Adipose tissue (tissue), 3 donors: ENCODE data around the gene MTERF4. TPM values are rescaled to one million over a fixed set of nuclear protein-coding genes. Genes with fewer than 3 reads are reported as not detected.

Experiments used
- H3K27ac ChIP-seq: one replicate; pipeline ENCODE4 v1.5.1; 2013; ENCODE audit warnings: low read depth, low read length
- WGBS, 3 donors: extraction: QIAGEN DNeasy Blood & Tissue Kit; methylation state at CpG; one replicate each; pipeline ENCODE4 v1.1.7; 2013; 5-methylcytosine and 5-hydroxymethylcytosine counted together
- polyA plus RNA-seq, 3 donors: library from polyadenylated mRNA; stranded (reverse); fragments of 200-250 nt; gene quantifications; one replicate each; pipeline ENCODE4 v1.2.3, GENCODE V29; 2013
- donor health status: healthy with polysubstance abuse.
- donor health status: Bipolar disorder and iron deficiency.
- donor health status: healthy.

MTERF4 gene
- polyA plus RNA-seq, 3 donors: 23.5 to 34.8 (median 24.4) TPM

DNA sequence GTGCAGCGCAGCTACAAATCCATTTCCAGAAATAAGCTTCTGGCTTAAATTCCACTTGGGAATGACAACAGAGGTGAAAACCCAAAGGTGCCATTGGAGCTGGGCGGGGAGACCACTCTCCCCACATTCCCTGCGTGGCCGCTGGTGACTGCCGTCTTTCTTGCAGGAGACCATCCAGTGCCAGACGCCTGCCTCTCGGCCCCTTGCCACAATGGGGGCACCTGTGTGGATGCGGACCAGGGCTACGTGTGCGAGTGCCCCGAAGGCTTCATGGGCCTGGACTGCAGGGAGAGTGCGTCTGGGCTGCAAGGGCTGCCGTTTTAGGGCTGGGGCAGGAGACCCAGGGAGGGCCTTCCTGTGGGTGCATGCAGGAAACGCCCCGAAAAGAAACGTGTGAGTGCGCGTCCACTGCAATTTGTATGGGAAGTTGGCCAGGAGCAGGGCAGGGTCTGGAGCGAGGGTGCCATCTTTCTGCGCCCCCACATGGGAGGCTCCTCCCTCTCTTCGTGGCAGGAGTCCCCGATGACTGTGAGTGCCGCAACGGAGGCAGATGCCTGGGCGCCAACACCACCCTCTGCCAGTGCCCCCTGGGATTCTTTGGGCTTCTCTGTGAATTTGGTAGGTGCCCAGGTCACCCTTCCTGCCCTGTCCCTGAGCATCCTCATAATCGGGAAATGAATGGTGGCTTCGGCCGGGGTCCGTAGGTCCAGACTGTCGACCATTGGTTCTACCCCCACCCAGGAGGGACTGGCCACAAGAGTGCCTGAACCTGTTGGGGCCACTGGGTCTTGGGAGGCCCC, 53.7 kb downstream of the MTERF4 start:
- no peak overlapping the region for H3K27ac ChIP-seq
- WGBS, 3 donors: 91 to 93% (median 91%) methylated on average over 30 of the region's 30 CpGs

GRCh38 chr2:241047253-241048010, 54.7 kb downstream of the MTERF4 start:
- H3K27ac ChIP-seq: no peak overlapping the region
- 72 to 77% (median 76%) methylated on average over 6 of the region's 6 CpGs for WGBS, 3 donors

Other genes starting within 250 kb of the MTERF4 start
- gene AGXT, start 233.5 kb downstream of the MTERF4 start, polyA plus RNA-seq: under 1 TPM; 0.34 to 0.80 (median 0.39) TPM
- under 1 TPM in 2 of 3 donors, not detected in 1; 0.37 to 0.48 TPM for gene MAB21L4, start 206.1 kb downstream of the MTERF4 start, polyA plus RNA-seq
- 1 to 10 TPM in 1 of 3 donors, under 1 TPM in 2; 0.01 to 1.3 (median 0.02) TPM for gene CROCC2, start 196.0 kb downstream of the MTERF4 start, polyA plus RNA-seq
- gene SNED1, start 103.7 kb downstream of the MTERF4 start, polyA plus RNA-seq: 10 to 100 TPM in 2 of 3 donors, 1 to 10 TPM in 1; 3.3 to 18.1 (median 17.8) TPM
- gene PASK, start 47.2 kb upstream of the MTERF4 start, polyA plus RNA-seq: 1 to 10 TPM; 2.8 to 3.7 (median 3.4) TPM
- 10 to 100 TPM; 43.4 to 71.8 (median 56.7) TPM for gene PPP1R7, start 48.2 kb upstream of the MTERF4 start, polyA plus RNA-seq
- 1 to 10 TPM in 1 of 3 donors, under 1 TPM in 2; 0.44 to 2.5 (median 0.56) TPM for gene ANO7, start 86.4 kb upstream of the MTERF4 start, polyA plus RNA-seq
- gene HDLBP, start 213.4 kb upstream of the MTERF4 start, polyA plus RNA-seq: 100 to 1,000 TPM; 187 to 327 (median 208) TPM
- gene SEPTIN2, start 213.6 kb upstream of the MTERF4 start, polyA plus RNA-seq: 100 to 1,000 TPM; 133 to 335 (median 211) TPM